HG02852 (cell line): Measurements from ENCODE around the gene CLCNKA.
"Not testable (repeated sequence)": the region's sequence is repeated elsewhere in the genome, so short reads cannot be mapped to it uniquely, and the experiment has no call there.

Experiments
- ATAC-seq: cut with Tn5 transposase; IDR thresholded peaks from one replicate; pipeline ENCODE4 v1.9.1; 2021; ENCODE audit warnings: mild to moderate bottlenecking, moderate library complexity; ENCODE audit not compliant: unreplicated experiment

The CLCNKA gene

GRCh38 chr1:15997076-15997585, 24.7 kb upstream of the CLCNKA start:
- no peak for ATAC-seq

GRCh38 chr1:15997637-15998280, 24.1 kb upstream of the CLCNKA start:
- ATAC-seq, result no peak

- no peak for ATAC-seq
These were observed 22.9 kb upstream of the CLCNKA start for GRCh38 chr1:15998929-15999328.

GRCh38 chr1:16001274-16001673, 20.6 kb upstream of the CLCNKA start:
- not testable (repeated sequence) for ATAC-seq

GRCh38 chr1:16005597-16005996, 16.2 kb upstream of the CLCNKA start:
- no peak for ATAC-seq

- ATAC-seq, result no peak
These were observed 15.8 kb upstream of the CLCNKA start for GRCh38 chr1:16006010-16006409.

GRCh38 chr1:16006552-16007485, 15.0 kb upstream of the CLCNKA start:
- ATAC-seq, result no peak

- ATAC-seq, result no peak
These were observed 14.0 kb upstream of the CLCNKA start for GRCh38 chr1:16007671-16008341.

GRCh38 chr1:16009030-16009460, 12.8 kb upstream of the CLCNKA start:
- ATAC-seq, result no peak

- no peak for ATAC-seq
These were observed 12.2 kb upstream of the CLCNKA start for GRCh38 chr1:16009678-16010077.

GRCh38 chr1:16010837-16011236, 11.0 kb upstream of the CLCNKA start:
- ATAC-seq, result no peak

- ATAC-seq, result no peak
These were observed 9.8 kb upstream of the CLCNKA start for GRCh38 chr1:16011936-16012589.

- no peak for ATAC-seq
These were observed 9.1 kb upstream of the CLCNKA start for GRCh38 chr1:16012590-16013219.

GRCh38 chr1:16013220-16013907, 8.5 kb upstream of the CLCNKA start:
- ATAC-seq, result no peak

GRCh38 chr1:16013908-16014258, 8.0 kb upstream of the CLCNKA start:
- no peak for ATAC-seq

- ATAC-seq, result no peak
These were observed 7.0 kb upstream of the CLCNKA start for GRCh38 chr1:16014509-16015482.

GRCh38 chr1:16015491-16015890, 6.3 kb upstream of the CLCNKA start:
- ATAC-seq, result no peak

- no peak for ATAC-seq
These were observed 5.6 kb upstream of the CLCNKA start for GRCh38 chr1:16015960-16016901.
